ENCODE results near the gene LAMA1. TPM values are rescaled to one million over a fixed set of nuclear protein-coding genes. Genes with fewer than 3 reads are reported as not detected.

The LAMA1 gene
- total and polyA plus RNA-seq, 2 of the 8 experiments (the other 6 are each of a cell fraction or from before 2014, with no cell fraction given), result 30.4 to 48.7 TPM

DNA sequence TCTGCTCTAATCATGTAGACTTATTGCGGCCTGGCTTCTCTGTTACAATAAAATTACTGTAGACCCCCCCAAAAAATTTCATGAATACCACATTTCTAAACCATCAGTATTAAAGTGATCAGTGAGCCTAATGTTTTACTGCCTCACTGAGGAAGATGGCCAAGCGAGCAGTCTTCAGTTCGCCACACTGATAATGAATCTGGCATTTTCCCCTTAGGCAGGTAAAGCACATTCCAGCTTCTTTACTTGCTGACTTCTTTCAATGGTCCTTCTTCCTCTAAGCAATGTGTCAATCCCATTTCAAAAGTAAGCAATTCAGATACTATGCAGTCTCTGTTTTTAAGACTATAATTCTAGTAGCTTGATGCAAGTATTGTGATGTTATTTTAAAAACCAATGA is 137.6 kb downstream of the LAMA1 start (continued):
- TF ChIP-seq, protein P1, sequence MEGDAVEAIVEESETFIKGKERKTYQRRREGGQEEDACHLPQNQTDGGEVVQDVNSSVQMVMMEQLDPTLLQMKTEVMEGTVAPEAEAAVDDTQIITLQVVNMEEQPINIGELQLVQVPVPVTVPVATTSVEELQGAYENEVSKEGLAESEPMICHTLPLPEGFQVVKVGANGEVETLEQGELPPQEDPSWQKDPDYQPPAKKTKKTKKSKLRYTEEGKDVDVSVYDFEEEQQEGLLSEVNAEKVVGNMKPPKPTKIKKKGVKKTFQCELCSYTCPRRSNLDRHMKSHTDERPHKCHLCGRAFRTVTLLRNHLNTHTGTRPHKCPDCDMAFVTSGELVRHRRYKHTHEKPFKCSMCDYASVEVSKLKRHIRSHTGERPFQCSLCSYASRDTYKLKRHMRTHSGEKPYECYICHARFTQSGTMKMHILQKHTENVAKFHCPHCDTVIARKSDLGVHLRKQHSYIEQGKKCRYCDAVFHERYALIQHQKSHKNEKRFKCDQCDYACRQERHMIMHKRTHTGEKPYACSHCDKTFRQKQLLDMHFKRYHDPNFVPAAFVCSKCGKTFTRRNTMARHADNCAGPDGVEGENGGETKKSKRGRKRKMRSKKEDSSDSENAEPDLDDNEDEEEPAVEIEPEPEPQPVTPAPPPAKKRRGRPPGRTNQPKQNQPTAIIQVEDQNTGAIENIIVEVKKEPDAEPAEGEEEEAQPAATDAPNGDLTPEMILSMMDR (IDR thresholded peaks at IDR 0.05; ENCODE audit: control extremely low read depth in 1 of 3, insufficient read depth in 1 of 3, low read depth in 1 of 3, low read length in 3 of 3), result no peak
- TF ChIP-seq CEBPB (IDR thresholded peaks at IDR 0.05; ENCODE audit: low read depth, low read length), result no peak
- TF ChIP-seq SP4 (IDR thresholded peaks at IDR 0.05; ENCODE audit: low read length), result no peak
- TF ChIP-seq FOSL1 (IDR thresholded peaks at IDR 0.05; ENCODE audit: insufficient read depth, low read depth, low read length), result no peak
- TF ChIP-seq EZH2 (IDR thresholded peaks at IDR 0.05; ENCODE audit: low read depth, low read length, severe bottlenecking), result no peak

Data from H1 (cell line).